Endodermal cell (in vitro differentiated cells): ENCODE results near the gene CCP110. TPM values are rescaled to one million over a fixed set of nuclear protein-coding genes. Genes with fewer than 3 reads are reported as not detected.

Experiments
- DNase-seq: peaks from one replicate; pipeline ENCODE4 v3.0.0-alpha.2; 2017
- H3K27ac ChIP-seq: 2 replicates; pipeline ENCODE4 v1.5.1; 2013; ENCODE audit warnings: mild to moderate bottlenecking, low read depth, low read length, moderate library complexity
- H3K27me3 ChIP-seq: 2 replicates; pipeline ENCODE4 v1.6.1; 2013; ENCODE audit warnings: mild to moderate bottlenecking, low read length, moderate library complexity; ENCODE audit not compliant: insufficient read depth, control insufficient read depth, poor library complexity, severe bottlenecking
- H3K36me3 ChIP-seq: 2 replicates; pipeline ENCODE4 v1.7.0; 2013; ENCODE audit warnings: mild to moderate bottlenecking, low read length, moderate library complexity; ENCODE audit not compliant: control insufficient read depth, insufficient read depth
- H3K4me1 ChIP-seq: one replicate; pipeline ENCODE4 v1.7.0; 2013; ENCODE audit warnings: low read length; ENCODE audit not compliant: control insufficient read depth, insufficient read depth
- H3K4me3 ChIP-seq: 2 replicates; pipeline ENCODE4 v1.5.1; 2013; ENCODE audit warnings: mild to moderate bottlenecking, low read length, moderate library complexity
- H3K9ac ChIP-seq: 2 replicates; pipeline ENCODE4 v1.6.1; 2013; ENCODE audit warnings: mild to moderate bottlenecking, low read length, moderate library complexity; ENCODE audit not compliant: poor library complexity, severe bottlenecking; ENCODE audit errors: extremely low read depth
- H3K9me3 ChIP-seq: 2 replicates; pipeline ENCODE4 v1.6.1; 2013; ENCODE audit warnings: mild to moderate bottlenecking, low read length, moderate library complexity; ENCODE audit not compliant: control insufficient read depth
- H3K27ac Mint-ChIP-seq: 2 replicates; pipeline ENCODE4 v1.8.0; 2020; ENCODE audit warnings: mixed read lengths
- H3K27me3 Mint-ChIP-seq: 2 replicates; pipeline ENCODE4 v1.8.0; 2021; ENCODE audit warnings: mild to moderate bottlenecking, mixed read lengths; ENCODE audit not compliant: insufficient read depth
- H3K36me3 Mint-ChIP-seq: 2 replicates; pipeline ENCODE4 v1.8.0; 2020; ENCODE audit warnings: low read depth, mixed read lengths
- H3K4me1 Mint-ChIP-seq: 2 replicates; pipeline ENCODE4 v1.8.0; 2020; ENCODE audit warnings: mixed read lengths
- H3K4me3 Mint-ChIP-seq: 2 replicates; pipeline ENCODE4 v1.8.0; 2020; ENCODE audit warnings: mild to moderate bottlenecking, moderate library complexity, mixed read lengths
- H3K9me3 Mint-ChIP-seq: 2 replicates; pipeline ENCODE4 v1.8.0; 2020; ENCODE audit warnings: mild to moderate bottlenecking, mixed read lengths
- WGBS, 2 experiments: methylation state at CpG; one replicate each; pipeline versions ENCODE4 v1.1.5 to v1.1.7; 2013; ENCODE audit warnings: missing lambda C conversion rate in 2 of 2, mixed read lengths in 1 of 2; ENCODE audit not compliant: insufficient coverage in 1 of 2, insufficient read length in 1 of 2; 5-methylcytosine and 5-hydroxymethylcytosine counted together
- total RNA-seq, 2 donors: library from RNA; stranded (reverse); fragmentation: NEBNext Ultra II Directional in 1 of 2; extraction: Animal tissue kit (Norgen Biotek cat#: 25700) in 1 of 2; gene quantifications; 2 replicates in 1 of 2; 3 replicates in 1 of 2; pipeline ENCODE4 v1.2.1, GENCODE V29; 2021
- TF ChIP-seq, protein P1 (sequence below): fragments of 200-600 bp; sonication (generic); conservative IDR thresholded peaks from 2 replicates; pipeline ENCODE4 v1.5.0; 2021; ENCODE audit warnings: antibody characterized with exemption, mild to moderate bottlenecking

The CCP110 gene
- total RNA-seq, 2 donors from 2014 or later, result 16.5 to 24.0 TPM

DNA sequence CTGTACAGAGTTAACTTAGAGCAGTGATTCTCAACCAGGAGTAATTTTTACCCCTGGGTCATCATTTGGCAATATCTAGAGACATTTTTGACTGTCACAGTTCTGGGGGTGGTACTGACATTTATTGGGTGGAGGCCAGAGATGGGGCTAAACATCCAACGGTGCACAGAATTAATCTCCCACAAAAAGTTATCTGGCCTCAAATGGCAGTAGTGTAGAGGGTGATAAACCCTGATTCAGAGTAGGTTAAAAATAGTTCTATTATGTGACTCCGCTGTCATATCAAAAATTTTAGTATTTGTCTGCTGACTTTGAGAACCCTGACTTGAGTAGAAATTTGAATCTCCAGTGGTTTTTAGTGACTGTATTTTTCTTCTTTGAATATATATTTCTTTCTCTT, 50.9 kb downstream of the CCP110 start:
- H3K27me3 ChIP-seq, result no peaks in the 10 kb centered on the region
- H3K4me1 ChIP-seq, result peaks cover 6% of the 10 kb centered on the region
- Mint-ChIP-seq H3K9me3 (no peaks in the 10 kb centered on the region), H3K4me3 (no peak overlapping the region), H3K27ac (no peak overlapping the region), H3K36me3 (peaks cover 73% of the 10 kb centered on the region), H3K27me3 (no peaks in the 10 kb centered on the region), H3K4me1 (no peaks in the 10 kb centered on the region)
- H3K9ac ChIP-seq, result no peak overlapping the region
- peaks cover 61% of the 10 kb centered on the region for H3K36me3 ChIP-seq
- no peaks in the 10 kb centered on the region for H3K9me3 ChIP-seq
- H3K27ac ChIP-seq, result no peak overlapping the region
- TF ChIP-seq, protein P1, sequence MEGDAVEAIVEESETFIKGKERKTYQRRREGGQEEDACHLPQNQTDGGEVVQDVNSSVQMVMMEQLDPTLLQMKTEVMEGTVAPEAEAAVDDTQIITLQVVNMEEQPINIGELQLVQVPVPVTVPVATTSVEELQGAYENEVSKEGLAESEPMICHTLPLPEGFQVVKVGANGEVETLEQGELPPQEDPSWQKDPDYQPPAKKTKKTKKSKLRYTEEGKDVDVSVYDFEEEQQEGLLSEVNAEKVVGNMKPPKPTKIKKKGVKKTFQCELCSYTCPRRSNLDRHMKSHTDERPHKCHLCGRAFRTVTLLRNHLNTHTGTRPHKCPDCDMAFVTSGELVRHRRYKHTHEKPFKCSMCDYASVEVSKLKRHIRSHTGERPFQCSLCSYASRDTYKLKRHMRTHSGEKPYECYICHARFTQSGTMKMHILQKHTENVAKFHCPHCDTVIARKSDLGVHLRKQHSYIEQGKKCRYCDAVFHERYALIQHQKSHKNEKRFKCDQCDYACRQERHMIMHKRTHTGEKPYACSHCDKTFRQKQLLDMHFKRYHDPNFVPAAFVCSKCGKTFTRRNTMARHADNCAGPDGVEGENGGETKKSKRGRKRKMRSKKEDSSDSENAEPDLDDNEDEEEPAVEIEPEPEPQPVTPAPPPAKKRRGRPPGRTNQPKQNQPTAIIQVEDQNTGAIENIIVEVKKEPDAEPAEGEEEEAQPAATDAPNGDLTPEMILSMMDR, result no peak
- WGBS, 2 experiments, result 98 to 100% methylated on average over 1 to 2 of the region's 2 CpGs
- H3K4me3 ChIP-seq, result no peak overlapping the region
- no peak for DNase-seq

DNA sequence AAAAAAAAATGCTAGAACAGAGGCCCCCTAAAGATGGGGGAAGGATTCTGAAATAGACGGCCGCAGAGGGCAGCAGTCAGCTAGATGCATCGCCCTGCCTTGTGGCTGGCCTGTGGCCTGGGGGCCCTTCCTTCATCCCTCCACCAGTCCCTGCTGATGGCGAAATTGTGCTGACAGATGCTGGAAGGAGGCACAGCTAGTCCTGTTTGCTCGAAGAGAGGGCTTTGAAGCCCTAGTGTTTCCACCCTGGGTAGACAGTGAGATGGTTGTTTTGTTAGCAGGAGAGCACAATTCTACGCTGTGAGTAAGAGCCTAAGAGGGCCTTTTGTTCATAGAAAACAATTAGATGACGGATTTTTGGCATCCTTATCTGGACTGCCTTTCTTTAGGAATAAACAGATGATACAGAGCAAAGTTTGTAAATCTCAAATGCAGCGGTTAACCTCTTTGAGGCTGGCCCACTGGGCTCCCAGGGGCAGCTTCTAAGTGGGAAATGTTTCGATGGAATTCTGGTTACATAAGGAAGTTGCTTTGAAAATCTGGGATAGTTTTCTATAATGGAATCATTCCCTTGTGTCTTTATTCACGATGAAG, 54.7 kb downstream of the CCP110 start:
- Mint-ChIP-seq H3K27me3 (no peaks in the 10 kb centered on the region), H3K4me3 (no peak overlapping the region), H3K36me3 (peaks cover 82% of the 10 kb centered on the region), H3K27ac (no peak overlapping the region), H3K9me3 (peaks cover 10% of the 10 kb centered on the region), H3K4me1 (peaks cover 5% of the 10 kb centered on the region)
- Histone ChIP-seq H3K9me3 (peaks cover 14% of the 10 kb centered on the region), H3K36me3 (peaks cover 81% of the 10 kb centered on the region), H3K27me3 (no peaks in the 10 kb centered on the region), H3K9ac (no peak overlapping the region), H3K4me1 (peaks cover 6% of the 10 kb centered on the region), H3K27ac (no peak overlapping the region), H3K4me3 (no peak overlapping the region)
- WGBS, 2 experiments, result 87 to 90% methylated on average over 8 to 10 of the region's 10 CpGs
- no peak for DNase-seq
- TF ChIP-seq, protein P1, result no peak

DNA sequence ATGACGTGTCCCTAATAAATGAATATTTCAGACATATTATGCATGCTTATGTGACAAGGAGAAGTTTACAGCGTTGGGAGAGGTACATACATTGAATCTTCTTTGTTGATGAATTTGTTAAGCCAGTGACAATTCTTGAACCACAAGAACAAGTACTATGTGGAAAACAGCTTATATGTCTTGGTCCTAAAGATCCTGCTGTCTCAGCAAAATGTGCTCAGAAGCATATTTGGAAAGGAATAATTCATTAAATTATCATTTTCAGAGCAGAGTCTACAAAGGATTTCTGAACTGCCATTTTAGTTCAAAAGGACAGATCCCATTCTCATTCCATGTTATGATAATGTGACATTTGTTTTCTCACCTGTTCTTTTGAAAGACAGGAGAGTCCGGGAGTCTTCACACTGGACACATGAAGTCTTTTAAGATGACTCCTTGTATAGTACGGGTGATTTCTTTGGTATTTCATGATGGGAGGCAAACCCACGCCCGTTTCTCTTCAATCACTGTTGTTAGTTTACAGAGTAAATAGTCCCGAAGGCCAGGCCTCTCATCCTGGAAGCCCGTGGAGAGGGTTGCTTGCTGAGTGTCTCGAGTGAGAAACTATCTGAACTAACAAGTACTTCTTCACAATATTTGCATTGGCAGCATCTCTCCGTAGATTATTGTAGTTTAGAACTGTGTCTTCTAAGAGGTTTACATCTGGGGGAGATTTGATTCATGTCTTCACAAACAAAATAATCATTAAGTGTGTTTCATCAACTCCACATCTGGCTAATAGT, 58.5 kb downstream of the CCP110 start:
- Histone ChIP-seq H3K27me3 (no peaks in the 10 kb centered on the region), H3K36me3 (peaks cover 66% of the 10 kb centered on the region), H3K9me3 (peaks cover 14% of the 10 kb centered on the region), H3K27ac (no peak overlapping the region), H3K9ac (no peak overlapping the region), H3K4me1 (peaks cover 6% of the 10 kb centered on the region), H3K4me3 (no peak overlapping the region)
- peaks cover 80% of the 10 kb centered on the region for H3K36me3 Mint-ChIP-seq
- 89 to 90% methylated on average over 8 to 10 of the region's 10 CpGs for WGBS, 2 experiments
- no peak for DNase-seq
- peaks cover 5% of the 10 kb centered on the region for H3K4me1 Mint-ChIP-seq
- no peak overlapping the region for H3K27ac Mint-ChIP-seq
- H3K27me3 Mint-ChIP-seq, result no peaks in the 10 kb centered on the region
- H3K4me3 Mint-ChIP-seq, result no peak overlapping the region
- peaks cover 10% of the 10 kb centered on the region for H3K9me3 Mint-ChIP-seq
- TF ChIP-seq, protein P1, result no peak
